GM19043 (cell line): Measurements from ENCODE around the gene USP9X.
"Not testable (repeated sequence)": the region's sequence is repeated elsewhere in the genome, so short reads cannot be mapped to it uniquely, and the experiment has no call there.

Experiments
- ATAC-seq: cut with Tn5 transposase; IDR thresholded peaks from one replicate; pipeline ENCODE4 v1.9.1; 2021; ENCODE audit warnings: low read depth; ENCODE audit not compliant: unreplicated experiment

USP9X gene

GRCh38 chrX:41084893-41085511 is at the start of gene USP9X:
TSS of gene USP9X (plus strand) at chrX:41085445. CDS start at chrX:41123629, 38,184 bp downstream.
- peak; percentile 42 for ATAC-seq

GRCh38 chrX:41035582-41035981 is 49.7 kb upstream of the USP9X start:
- ATAC-seq = no peak

- ATAC-seq = no peak
These were observed 48.4 kb upstream of the USP9X start for GRCh38 chrX:41036668-41037326.

- no peak for ATAC-seq
These were observed 42.0 kb upstream of the USP9X start for GRCh38 chrX:41043196-41043595.

- ATAC-seq = no peak
These were observed 41.4 kb upstream of the USP9X start for GRCh38 chrX:41043674-41044345.

- no peak for ATAC-seq
These were observed 39.2 kb upstream of the USP9X start for GRCh38 chrX:41045960-41046567.

- no peak for ATAC-seq
These were observed 37.2 kb upstream of the USP9X start for GRCh38 chrX:41047878-41048534.

GRCh38 chrX:41050359-41050758 is 34.9 kb upstream of the USP9X start:
- no peak for ATAC-seq

- no peak for ATAC-seq
These were observed 34.0 kb upstream of the USP9X start for GRCh38 chrX:41051288-41051687.

GRCh38 chrX:41055740-41056139 is 29.5 kb upstream of the USP9X start:
- no peak for ATAC-seq

- ATAC-seq = not testable (repeated sequence)
These were observed 22.0 kb upstream of the USP9X start for GRCh38 chrX:41063276-41063675.

GRCh38 chrX:41064018-41064417 is 21.2 kb upstream of the USP9X start:
- no peak for ATAC-seq

GRCh38 chrX:41066391-41066790 is 18.9 kb upstream of the USP9X start:
- no peak for ATAC-seq

- ATAC-seq = no peak
These were observed 18.3 kb upstream of the USP9X start for GRCh38 chrX:41066969-41067368.

GRCh38 chrX:41067721-41068120 is 17.5 kb upstream of the USP9X start:
- ATAC-seq = no peak

GRCh38 chrX:41076742-41077141 is 8.5 kb upstream of the USP9X start:
- ATAC-seq = no peak

- no peak for ATAC-seq
These were observed 3.4 kb upstream of the USP9X start for GRCh38 chrX:41081821-41082220.

GRCh38 chrX:41082783-41083182 is 2.5 kb upstream of the USP9X start:
- no peak for ATAC-seq

- peak; percentile 58 for ATAC-seq
These were observed 977 bp upstream of the USP9X start for GRCh38 chrX:41084044-41084892.

GRCh38 chrX:41085512-41085877 is 250 bp downstream of the USP9X start:
- peak; percentile 11 for ATAC-seq
